Activated T-cell treated with anti-CD3 and anti-CD28 coated beads, Interleukin-2, amount 50 U/mL, for 24 hours (primary cell): ENCODE results near the gene PMEPA1.
A peak's percentile ranks its signal among the peaks of the same experiment; 100 is the strongest.

Experiments
- DNase-seq: peaks from one replicate; pipeline ENCODE4 v3.0.0-alpha.2; 2020
- H3K27ac Mint-ChIP-seq: 2 replicates; pipeline ENCODE4 v1.8.0; 2020; ENCODE audit warnings: mild to moderate bottlenecking, mixed read lengths
- H3K27me3 Mint-ChIP-seq: 2 replicates; pipeline ENCODE4 v1.8.0; 2020; ENCODE audit warnings: mixed read lengths
- H3K36me3 Mint-ChIP-seq: 2 replicates; pipeline ENCODE4 v1.8.0; 2020; ENCODE audit warnings: low read depth, mixed read lengths
- H3K4me1 Mint-ChIP-seq: 2 replicates; pipeline ENCODE4 v1.8.0; 2020; ENCODE audit warnings: low read depth, mixed read lengths
- H3K4me3 Mint-ChIP-seq: 2 replicates; pipeline ENCODE4 v1.8.0; 2020; ENCODE audit warnings: mild to moderate bottlenecking, moderate library complexity, mixed read lengths
- H3K9me3 Mint-ChIP-seq: 2 replicates; pipeline ENCODE4 v1.8.0; 2020; ENCODE audit warnings: mixed read lengths

PMEPA1 gene

GRCh38 chr20:57698116-57698866 lies 11.5 kb downstream of the PMEPA1 start:
- no peaks in the 10 kb centered on the region for H3K27me3 Mint-ChIP-seq
- H3K9me3 Mint-ChIP-seq: no peaks in the 10 kb centered on the region
- peak; percentile 67 for DNase-seq
- H3K27ac Mint-ChIP-seq: peak overlapping the region; percentile 90
- H3K4me1 Mint-ChIP-seq: peaks cover 58% of the 10 kb centered on the region
- peak overlapping the region; percentile 48 for H3K4me3 Mint-ChIP-seq
- no peaks in the 10 kb centered on the region for H3K36me3 Mint-ChIP-seq

- Mint-ChIP-seq H3K27ac (no peak overlapping the region), H3K9me3 (no peaks in the 10 kb centered on the region), H3K27me3 (no peaks in the 10 kb centered on the region), H3K4me3 (no peak overlapping the region), H3K36me3 (no peaks in the 10 kb centered on the region), H3K4me1 (peaks cover 56% of the 10 kb centered on the region)
- no peak for DNase-seq
Observed at GRCh38 chr20:57697543-57697942, 12.3 kb downstream of the PMEPA1 start.

GRCh38 chr20:57696401-57696961 lies 13.3 kb downstream of the PMEPA1 start:
- Mint-ChIP-seq H3K36me3 (no peaks in the 10 kb centered on the region), H3K4me3 (no peak overlapping the region), H3K27ac (no peak overlapping the region), H3K9me3 (no peaks in the 10 kb centered on the region), H3K27me3 (no peaks in the 10 kb centered on the region), H3K4me1 (peaks cover 46% of the 10 kb centered on the region)
- DNase-seq: no peak

GRCh38 chr20:57695940-57696339 lies 13.9 kb downstream of the PMEPA1 start:
- peaks cover 45% of the 10 kb centered on the region for H3K4me1 Mint-ChIP-seq
- H3K36me3 Mint-ChIP-seq: no peaks in the 10 kb centered on the region
- H3K4me3 Mint-ChIP-seq: no peak overlapping the region
- no peaks in the 10 kb centered on the region for H3K9me3 Mint-ChIP-seq
- DNase-seq: no peak
- no peaks in the 10 kb centered on the region for H3K27me3 Mint-ChIP-seq
- no peak overlapping the region for H3K27ac Mint-ChIP-seq

GRCh38 chr20:57695012-57695411 lies 14.8 kb downstream of the PMEPA1 start:
- Mint-ChIP-seq H3K4me3 (no peak overlapping the region), H3K27me3 (no peaks in the 10 kb centered on the region), H3K4me1 (peaks cover 40% of the 10 kb centered on the region), H3K9me3 (no peaks in the 10 kb centered on the region), H3K36me3 (no peaks in the 10 kb centered on the region), H3K27ac (no peak overlapping the region)
- no peak for DNase-seq

GRCh38 chr20:57694481-57694880 lies 15.3 kb downstream of the PMEPA1 start:
- Mint-ChIP-seq H3K27me3 (no peaks in the 10 kb centered on the region), H3K36me3 (no peaks in the 10 kb centered on the region), H3K9me3 (no peaks in the 10 kb centered on the region), H3K4me1 (peaks cover 37% of the 10 kb centered on the region), H3K4me3 (no peak overlapping the region), H3K27ac (no peak overlapping the region)
- DNase-seq: no peak

GRCh38 chr20:57693670-57694329 lies 16.0 kb downstream of the PMEPA1 start:
- no peak overlapping the region for H3K4me3 Mint-ChIP-seq
- H3K9me3 Mint-ChIP-seq: no peaks in the 10 kb centered on the region
- H3K27ac Mint-ChIP-seq: no peak overlapping the region
- no peak for DNase-seq
- no peaks in the 10 kb centered on the region for H3K27me3 Mint-ChIP-seq
- H3K36me3 Mint-ChIP-seq: no peaks in the 10 kb centered on the region
- peaks cover 31% of the 10 kb centered on the region for H3K4me1 Mint-ChIP-seq

GRCh38 chr20:57693002-57693582 lies 16.7 kb downstream of the PMEPA1 start:
- Mint-ChIP-seq H3K27me3 (no peaks in the 10 kb centered on the region), H3K4me1 (peaks cover 24% of the 10 kb centered on the region), H3K36me3 (no peaks in the 10 kb centered on the region), H3K4me3 (no peak overlapping the region), H3K9me3 (no peaks in the 10 kb centered on the region), H3K27ac (no peak overlapping the region)
- no peak for DNase-seq

GRCh38 chr20:57692393-57692792 lies 17.4 kb downstream of the PMEPA1 start:
- Mint-ChIP-seq H3K27me3 (no peaks in the 10 kb centered on the region), H3K4me3 (no peak overlapping the region), H3K27ac (no peak overlapping the region)

GRCh38 chr20:57691699-57692098 lies 18.1 kb downstream of the PMEPA1 start:
- H3K36me3 Mint-ChIP-seq: no peaks in the 10 kb centered on the region
- peaks cover 10% of the 10 kb centered on the region for H3K4me1 Mint-ChIP-seq
- no peaks in the 10 kb centered on the region for H3K27me3 Mint-ChIP-seq
- H3K4me3 Mint-ChIP-seq: no peak overlapping the region
- no peak for DNase-seq
- no peak overlapping the region for H3K27ac Mint-ChIP-seq
- H3K9me3 Mint-ChIP-seq: no peaks in the 10 kb centered on the region

More at GRCh38 chr20:57692393-57692792, 17.4 kb downstream of the PMEPA1 start:
- H3K36me3 Mint-ChIP-seq: no peaks in the 10 kb centered on the region
- no peaks in the 10 kb centered on the region for H3K9me3 Mint-ChIP-seq
- peaks cover 17% of the 10 kb centered on the region for H3K4me1 Mint-ChIP-seq
- no peak for DNase-seq

GRCh38 chr20:57690525-57690924 lies 19.3 kb downstream of the PMEPA1 start:
- Mint-ChIP-seq H3K27ac (no peak overlapping the region), H3K36me3 (no peaks in the 10 kb centered on the region), H3K9me3 (no peaks in the 10 kb centered on the region), H3K4me3 (no peak overlapping the region), H3K27me3 (no peaks in the 10 kb centered on the region), H3K4me1 (peaks cover 9% of the 10 kb centered on the region)
- DNase-seq: no peak

GRCh38 chr20:57689745-57690481 lies 19.9 kb downstream of the PMEPA1 start:
- Mint-ChIP-seq H3K4me3 (no peak overlapping the region), H3K4me1 (peaks cover 5% of the 10 kb centered on the region), H3K27me3 (no peaks in the 10 kb centered on the region), H3K9me3 (no peaks in the 10 kb centered on the region), H3K36me3 (no peaks in the 10 kb centered on the region), H3K27ac (no peak overlapping the region)
- DNase-seq: no peak

GRCh38 chr20:57688864-57689263 lies 21.0 kb downstream of the PMEPA1 start:
- Mint-ChIP-seq H3K36me3 (no peaks in the 10 kb centered on the region), H3K27me3 (no peaks in the 10 kb centered on the region), H3K4me1 (no peaks in the 10 kb centered on the region), H3K27ac (no peak overlapping the region), H3K9me3 (no peaks in the 10 kb centered on the region), H3K4me3 (no peak overlapping the region)
- no peak for DNase-seq

GRCh38 chr20:57688295-57688694 lies 21.5 kb downstream of the PMEPA1 start:
- no peak for DNase-seq
- H3K4me3 Mint-ChIP-seq: no peak overlapping the region
- no peaks in the 10 kb centered on the region for H3K27me3 Mint-ChIP-seq
- H3K9me3 Mint-ChIP-seq: no peaks in the 10 kb centered on the region
- H3K36me3 Mint-ChIP-seq: no peaks in the 10 kb centered on the region
- no peak overlapping the region for H3K27ac Mint-ChIP-seq
- H3K4me1 Mint-ChIP-seq: no peaks in the 10 kb centered on the region
